ENCODE results near the gene KATNBL1. TPM values are rescaled to one million over a fixed set of nuclear protein-coding genes. Genes with fewer than 3 reads are reported as not detected.
"Not testable (repeated sequence)": the region's sequence is repeated elsewhere in the genome, so short reads cannot be mapped to it uniquely, and the experiment has no call there.

Gene KATNBL1
- polyA plus RNA-seq, 5 donors, result 74.3 to 119 (median 89.3) TPM

DNA sequence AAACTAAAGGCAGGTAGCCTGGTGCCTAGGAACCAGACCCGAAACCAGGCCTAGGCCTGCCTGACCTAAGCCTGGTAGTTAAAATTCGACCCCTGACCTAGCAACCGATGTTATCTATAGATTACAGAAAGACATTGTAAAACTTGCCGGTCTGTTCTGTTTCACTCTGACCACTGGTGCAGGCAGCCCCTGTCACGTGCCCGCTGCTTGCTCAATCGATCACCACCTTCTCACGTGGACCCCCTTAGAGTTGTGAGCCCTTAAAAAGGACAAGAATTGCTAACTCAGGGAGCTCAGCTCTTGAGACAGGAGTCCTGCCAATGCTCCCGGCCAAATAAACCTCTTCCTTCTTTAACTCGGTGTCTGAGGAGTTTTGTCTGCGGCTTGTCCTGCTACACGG is 88.1 kb downstream of the KATNBL1 start:
- DNase-seq, result not testable (repeated sequence)

DNA sequence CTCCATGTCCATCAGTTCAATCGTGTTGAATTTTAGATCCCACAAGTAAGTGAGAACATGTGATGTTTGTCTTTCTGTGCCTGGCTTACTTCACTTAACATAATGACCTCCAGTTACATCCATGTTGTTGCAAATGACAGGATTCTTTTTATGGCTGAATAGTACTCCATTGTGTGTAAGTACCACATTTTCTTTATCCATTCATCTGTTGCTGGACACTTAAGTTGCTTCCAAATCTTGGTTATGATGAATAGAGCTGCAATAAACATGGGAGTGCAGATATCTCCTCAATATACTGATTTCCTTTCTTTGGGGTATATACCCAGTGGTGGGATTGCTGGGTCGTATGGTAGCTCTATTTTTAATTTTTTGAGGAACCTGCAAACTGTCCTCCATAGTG is 89.5 kb downstream of the KATNBL1 start:
- not testable (repeated sequence) for DNase-seq

GRCh38 chr15:34119291-34119690 is 90.6 kb downstream of the KATNBL1 start:
- no peak for DNase-seq

- DNase-seq, result no peak
Observed at GRCh38 chr15:34116620-34117019, 93.3 kb downstream of the KATNBL1 start.

DNA sequence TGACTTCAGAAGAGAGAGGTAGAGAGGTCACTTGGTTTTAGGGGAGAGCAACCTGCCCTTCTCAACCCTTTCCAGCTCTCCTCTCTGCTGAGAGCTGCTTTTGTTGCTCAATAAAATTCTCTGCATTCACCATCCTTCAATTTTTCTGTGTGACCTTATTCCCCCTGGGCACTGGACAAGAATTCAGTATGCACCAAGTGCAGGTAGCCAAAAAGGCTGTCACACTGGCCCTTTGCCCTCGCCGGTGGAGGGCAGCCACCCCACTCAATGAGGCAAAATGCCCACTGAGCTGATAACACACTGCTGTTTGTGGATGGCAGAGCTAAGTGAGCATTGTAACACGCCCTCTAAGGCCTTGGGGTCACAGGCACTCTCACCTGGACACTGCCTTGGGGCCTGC is 95.2 kb downstream of the KATNBL1 start:
- no peak for DNase-seq

DNA sequence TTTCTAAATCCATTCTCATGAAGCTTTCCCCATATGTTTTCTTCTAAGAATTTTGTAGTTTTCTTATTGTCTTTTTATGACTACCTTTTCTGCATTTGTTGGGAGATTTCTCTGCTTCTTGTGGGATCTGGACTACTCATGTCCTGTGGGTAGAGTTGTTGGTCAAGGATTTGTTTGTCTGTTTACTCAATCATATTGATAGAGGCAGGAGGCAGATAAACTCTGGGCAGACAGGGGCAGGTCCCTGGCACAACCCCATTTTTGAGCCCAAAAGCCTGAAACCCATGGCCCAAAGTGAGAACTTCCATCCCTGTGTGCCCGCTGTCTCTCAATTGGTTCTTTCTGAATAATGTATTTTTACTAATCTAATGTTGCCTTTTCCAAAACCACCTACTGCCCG is 95.7 kb downstream of the KATNBL1 start:
- DNase-seq, result no peak

GRCh38 chr15:34111488-34111887 is 98.4 kb downstream of the KATNBL1 start:
- DNase-seq, result no peak

GRCh38 chr15:34109797-34110663 is 99.9 kb downstream of the KATNBL1 start:
- peak in 1 of 2 donors; percentile 4 for DNase-seq

- no peak for DNase-seq
Observed at GRCh38 chr15:34107315-34107714, 102.6 kb downstream of the KATNBL1 start.

DNA sequence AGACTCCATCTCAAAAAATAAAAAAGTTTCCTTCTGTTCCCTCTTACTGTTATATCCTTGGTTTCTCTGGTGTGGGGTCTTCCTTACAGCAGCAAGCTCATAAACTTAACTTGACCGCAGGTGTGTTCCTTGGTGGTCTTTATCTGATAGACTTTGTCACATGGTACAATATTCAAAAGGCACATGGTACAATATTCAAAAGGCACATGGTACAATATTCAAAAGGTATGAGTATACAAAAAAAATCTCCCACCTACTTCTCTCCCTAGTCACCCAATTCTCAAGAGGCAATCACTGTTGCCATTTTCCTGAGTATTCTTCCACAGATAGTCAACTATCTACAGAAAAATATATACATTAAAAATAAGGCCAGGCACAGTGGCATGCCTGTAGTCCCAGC is 103.5 kb downstream of the KATNBL1 start:
- DNase-seq, result no peak

DNA sequence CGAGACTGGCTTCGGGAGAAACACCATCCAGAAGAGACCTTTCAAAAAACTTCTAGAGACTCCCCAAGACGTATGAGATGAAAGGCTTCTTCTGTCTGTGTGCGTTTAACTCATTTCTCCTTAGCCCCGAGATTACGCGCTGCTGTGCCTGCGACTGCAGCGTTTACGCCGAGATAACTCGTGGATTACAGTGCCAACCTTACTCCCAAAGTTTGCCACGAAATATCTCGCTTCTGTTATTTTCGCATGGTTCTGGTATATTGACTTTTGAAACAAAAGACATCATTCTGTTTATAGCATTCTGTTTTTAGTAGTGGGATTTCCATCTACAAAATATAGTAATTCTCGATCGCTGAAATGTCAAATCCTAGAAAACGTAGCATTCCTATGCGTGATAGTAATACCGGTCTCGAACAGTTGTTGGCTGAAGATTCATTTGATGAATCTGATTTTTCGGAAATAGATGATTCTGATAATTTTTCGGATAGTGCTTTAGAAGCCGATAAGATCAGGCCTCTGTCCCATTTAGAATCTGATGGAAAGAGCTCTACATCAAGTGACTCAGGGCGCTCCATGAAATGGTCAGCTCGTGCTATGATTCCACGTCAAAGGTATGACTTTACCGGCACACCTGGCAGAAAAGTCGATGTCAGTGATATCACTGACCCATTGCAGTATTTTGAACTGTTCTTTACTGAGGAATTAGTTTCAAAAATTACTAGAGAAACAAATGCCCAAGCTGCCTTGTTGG is 107.5 kb downstream of the KATNBL1 start:
- no peak for DNase-seq

GRCh38 chr15:34101366-34102174 is 108.3 kb downstream of the KATNBL1 start, which contains the start of the genes EMC7 and PGBD4:
EMC7 (minus strand) TSS chr15:34101862; CDS start chr15:34101839, 23 bp downstream.
PGBD4 (plus strand) TSS chr15:34102083; CDS start chr15:34102532, 449 bp downstream.
- DNase-seq, result peak; percentile 98

GRCh38 chr15:34099914-34100313 is 110.0 kb downstream of the KATNBL1 start:
- no peak for DNase-seq

Other genes starting within 250 kb of the KATNBL1 start
- gene CHRM5, start 241.6 kb downstream of the KATNBL1 start, polyA plus RNA-seq (ENCODE audit: insufficient read depth in 1 of 5, insufficient read length in 5 of 5, low replicate concordance in 1 of 5), result under 1 TPM; 0.10 to 0.80 (median 0.40) TPM
- gene AVEN, start 170.9 kb downstream of the KATNBL1 start, polyA plus RNA-seq (ENCODE audit: insufficient read depth in 1 of 5, insufficient read length in 5 of 5, low replicate concordance in 1 of 5), result 10 to 100 TPM; 13.9 to 20.0 (median 14.9) TPM
- 10 to 100 TPM; 52.6 to 66.1 (median 56.9) TPM for gene EMC7, start 108.2 kb downstream of the KATNBL1 start, polyA plus RNA-seq (ENCODE audit: insufficient read depth in 1 of 5, insufficient read length in 5 of 5, low replicate concordance in 1 of 5)
- gene PGBD4, start 108.0 kb downstream of the KATNBL1 start, polyA plus RNA-seq (ENCODE audit: insufficient read depth in 1 of 5, insufficient read length in 5 of 5, low replicate concordance in 1 of 5), result 1 to 10 TPM; 1.9 to 2.3 (median 2.0) TPM
- 100 to 1,000 TPM; 113 to 127 (median 118) TPM for gene EMC4, start 14.9 kb upstream of the KATNBL1 start, polyA plus RNA-seq (ENCODE audit: insufficient read depth in 1 of 5, insufficient read length in 5 of 5, low replicate concordance in 1 of 5)
- gene SLC12A6, start 127.7 kb upstream of the KATNBL1 start, polyA plus RNA-seq (ENCODE audit: insufficient read depth in 1 of 5, insufficient read length in 5 of 5, low replicate concordance in 1 of 5), result 10 to 100 TPM; 18.1 to 39.2 (median 29.9) TPM
- gene NOP10, start 133.0 kb upstream of the KATNBL1 start, polyA plus RNA-seq (ENCODE audit: insufficient read depth in 1 of 5, insufficient read length in 5 of 5, low replicate concordance in 1 of 5), result 100 to 1,000 TPM in 4 of 5 donors, 10 to 100 TPM in 1; 97.6 to 131 (median 113) TPM
- gene NUTM1, start 133.2 kb upstream of the KATNBL1 start, polyA plus RNA-seq (ENCODE audit: insufficient read depth in 1 of 5, insufficient read length in 5 of 5, low replicate concordance in 1 of 5), result under 1 TPM in 2 of 5 donors, not detected in 3; 0.03 to 0.07 TPM
- 10 to 100 TPM; 41.0 to 58.4 (median 42.5) TPM for gene LPCAT4, start 157.1 kb upstream of the KATNBL1 start, polyA plus RNA-seq (ENCODE audit: insufficient read depth in 1 of 5, insufficient read length in 5 of 5, low replicate concordance in 1 of 5)
- gene GOLGA8A, start 227.7 kb upstream of the KATNBL1 start, polyA plus RNA-seq (ENCODE audit: insufficient read depth in 1 of 5, insufficient read length in 5 of 5, low replicate concordance in 1 of 5), result 100 to 1,000 TPM; 176 to 314 (median 201) TPM